Astrocyte (in vitro differentiated cells and primary cell): ENCODE measurements around the gene MSN. TPM values are rescaled to one million over a fixed set of nuclear protein-coding genes. Genes with fewer than 3 reads are reported as not detected.

Experiments used
- DNase-seq: peaks from one replicate; pipeline ENCODE4 v3.0.0-alpha.2; 2010; ENCODE audit warnings: low read depth
- FAIRE-seq: peaks from 2 replicates; lab custom pipeline; 2011; peaks lifted over from hg19 to GRCh38; lab: Jason Lieb, UNC
- H2AFZ ChIP-seq: 2 replicates; pipeline ENCODE4 v1.6.0; 2012; ENCODE audit warnings: low read depth, low read length, inconsistent platforms
- H3K27ac ChIP-seq: 2 replicates; pipeline ENCODE4 v1.5.1; 2011; ENCODE audit warnings: low read depth, low read length, inconsistent platforms
- H3K27me3 ChIP-seq: 2 replicates; pipeline ENCODE4 v1.6.0; 2011; ENCODE audit warnings: low read length, inconsistent platforms; ENCODE audit not compliant: insufficient read depth
- H3K36me3 ChIP-seq: 2 replicates; pipeline ENCODE4 v1.5.1; 2011; ENCODE audit warnings: low read length, inconsistent platforms; ENCODE audit not compliant: insufficient read depth
- H3K4me1 ChIP-seq: 2 replicates; pipeline ENCODE4 v1.5.1; 2011; ENCODE audit warnings: low read length, inconsistent platforms; ENCODE audit not compliant: insufficient read depth
- H3K4me2 ChIP-seq: 2 replicates; pipeline ENCODE4 v1.6.0; 2012; ENCODE audit warnings: low read length, inconsistent platforms
- H3K4me3 ChIP-seq: 2 replicates; pipeline ENCODE4 v1.5.1; 2011; ENCODE audit warnings: low read depth, mild to moderate bottlenecking, low read length, inconsistent platforms; ENCODE audit not compliant: insufficient read depth
- H3K79me2 ChIP-seq: 2 replicates; pipeline ENCODE4 v1.6.0; 2012; ENCODE audit warnings: mild to moderate bottlenecking, low read length, inconsistent platforms; ENCODE audit not compliant: insufficient read depth
- H3K9ac ChIP-seq: 2 replicates; pipeline ENCODE4 v1.6.0; 2012; ENCODE audit warnings: mild to moderate bottlenecking, low read length, inconsistent platforms
- H3K9me3 ChIP-seq: 2 replicates; pipeline ENCODE4 v1.5.1; 2012; ENCODE audit warnings: low read depth, mild to moderate bottlenecking, low read length, inconsistent platforms; ENCODE audit not compliant: insufficient read depth
- H4K20me1 ChIP-seq: 2 replicates; pipeline ENCODE4 v1.6.0; 2012; ENCODE audit warnings: low read length, inconsistent platforms; ENCODE audit not compliant: insufficient read depth
- H3K27ac Mint-ChIP-seq: one replicate; pipeline ENCODE4 v1.8.0; 2021; ENCODE audit warnings: mild to moderate bottlenecking, mixed read lengths; ENCODE audit not compliant: unreplicated experiment
- H3K27me3 Mint-ChIP-seq: one replicate; pipeline ENCODE4 v1.8.0; 2021; ENCODE audit warnings: low read depth, mixed read lengths; ENCODE audit not compliant: unreplicated experiment
- H3K36me3 Mint-ChIP-seq: one replicate; pipeline ENCODE4 v1.8.0; 2021; ENCODE audit warnings: low read depth, mixed read lengths; ENCODE audit not compliant: unreplicated experiment
- H3K4me1 Mint-ChIP-seq: one replicate; pipeline ENCODE4 v1.8.0; 2021; ENCODE audit warnings: low read depth, mixed read lengths; ENCODE audit not compliant: unreplicated experiment
- H3K4me3 Mint-ChIP-seq: one replicate; pipeline ENCODE4 v1.8.0; 2021; ENCODE audit warnings: mild to moderate bottlenecking, moderate library complexity, mixed read lengths; ENCODE audit not compliant: unreplicated experiment
- H3K9me3 Mint-ChIP-seq: one replicate; pipeline ENCODE4 v1.8.0; 2021; ENCODE audit warnings: mild to moderate bottlenecking, mixed read lengths; ENCODE audit not compliant: unreplicated experiment
- EZH2 ChIP-seq: IDR thresholded peaks from 2 replicates; pipeline ENCODE4 v1.6.1; 2012; ENCODE audit warnings: mild to moderate bottlenecking, low read length, inconsistent platforms; ENCODE audit not compliant: insufficient read depth
- total RNA-seq: library from RNA; stranded (reverse); gene quantifications from 2 replicates; pipeline ENCODE4 v1.2.1, GENCODE V29; 2021
- TF ChIP-seq, protein P1 (sequence below): IDR thresholded peaks from 2 replicates; pipeline ENCODE4 v1.5.1; 2011; ENCODE audit warnings: low read depth, mild to moderate bottlenecking, inconsistent platforms, low read length, moderate library complexity; ENCODE audit not compliant: insufficient read depth

MSN gene
- total RNA-seq, 1 donor from 2014 or later, result 369 TPM

DNA sequence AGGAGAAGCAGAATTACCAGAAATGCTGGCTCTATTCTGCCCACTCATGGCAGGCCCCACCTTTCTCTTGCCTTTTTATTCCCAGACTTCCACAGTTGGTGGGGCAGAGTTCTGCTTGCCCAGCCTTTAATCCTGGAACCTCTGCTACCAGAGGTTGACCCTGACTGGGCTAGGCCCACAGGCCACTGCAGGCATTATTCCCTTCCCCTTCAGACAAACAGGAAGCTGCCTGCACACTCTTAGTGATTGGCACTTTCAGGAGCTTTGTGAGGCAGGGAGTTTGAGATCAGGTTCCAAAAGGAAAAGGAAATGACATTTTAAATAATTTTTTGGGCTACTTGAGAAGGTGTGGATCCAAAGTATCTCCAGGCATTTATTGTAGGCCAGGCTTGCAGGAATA lies 18.8 kb downstream of the MSN start:
- no peaks in the 10 kb centered on the region for H3K27me3 Mint-ChIP-seq
- H3K4me2 ChIP-seq, result no peak overlapping the region
- no peaks in the 10 kb centered on the region for H3K9me3 ChIP-seq
- no peak overlapping the region for H3K4me3 ChIP-seq
- H2AFZ ChIP-seq, result no peak overlapping the region
- H3K36me3 ChIP-seq, result peaks cover 6% of the 10 kb centered on the region
- peaks cover 2% of the 10 kb centered on the region for H3K36me3 Mint-ChIP-seq
- no peak for DNase-seq
- H3K4me3 Mint-ChIP-seq, result no peak overlapping the region
- no peak overlapping the region for H3K27ac ChIP-seq
- H3K9ac ChIP-seq, result no peak overlapping the region
- peaks cover 40% of the 10 kb centered on the region for H3K4me1 Mint-ChIP-seq
- TF ChIP-seq, protein P1, sequence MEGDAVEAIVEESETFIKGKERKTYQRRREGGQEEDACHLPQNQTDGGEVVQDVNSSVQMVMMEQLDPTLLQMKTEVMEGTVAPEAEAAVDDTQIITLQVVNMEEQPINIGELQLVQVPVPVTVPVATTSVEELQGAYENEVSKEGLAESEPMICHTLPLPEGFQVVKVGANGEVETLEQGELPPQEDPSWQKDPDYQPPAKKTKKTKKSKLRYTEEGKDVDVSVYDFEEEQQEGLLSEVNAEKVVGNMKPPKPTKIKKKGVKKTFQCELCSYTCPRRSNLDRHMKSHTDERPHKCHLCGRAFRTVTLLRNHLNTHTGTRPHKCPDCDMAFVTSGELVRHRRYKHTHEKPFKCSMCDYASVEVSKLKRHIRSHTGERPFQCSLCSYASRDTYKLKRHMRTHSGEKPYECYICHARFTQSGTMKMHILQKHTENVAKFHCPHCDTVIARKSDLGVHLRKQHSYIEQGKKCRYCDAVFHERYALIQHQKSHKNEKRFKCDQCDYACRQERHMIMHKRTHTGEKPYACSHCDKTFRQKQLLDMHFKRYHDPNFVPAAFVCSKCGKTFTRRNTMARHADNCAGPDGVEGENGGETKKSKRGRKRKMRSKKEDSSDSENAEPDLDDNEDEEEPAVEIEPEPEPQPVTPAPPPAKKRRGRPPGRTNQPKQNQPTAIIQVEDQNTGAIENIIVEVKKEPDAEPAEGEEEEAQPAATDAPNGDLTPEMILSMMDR, result no peak
- TF ChIP-seq EZH2, result no peak
- H3K4me1 ChIP-seq, result peaks cover 44% of the 10 kb centered on the region
- peaks cover 84% of the 10 kb centered on the region for H4K20me1 ChIP-seq
- H3K27ac Mint-ChIP-seq, result no peak overlapping the region
- H3K27me3 ChIP-seq, result no peaks in the 10 kb centered on the region
- H3K9me3 Mint-ChIP-seq, result no peaks in the 10 kb centered on the region
- H3K79me2 ChIP-seq, result peaks cover 100% of the 10 kb centered on the region
- no peak for FAIRE-seq

DNA sequence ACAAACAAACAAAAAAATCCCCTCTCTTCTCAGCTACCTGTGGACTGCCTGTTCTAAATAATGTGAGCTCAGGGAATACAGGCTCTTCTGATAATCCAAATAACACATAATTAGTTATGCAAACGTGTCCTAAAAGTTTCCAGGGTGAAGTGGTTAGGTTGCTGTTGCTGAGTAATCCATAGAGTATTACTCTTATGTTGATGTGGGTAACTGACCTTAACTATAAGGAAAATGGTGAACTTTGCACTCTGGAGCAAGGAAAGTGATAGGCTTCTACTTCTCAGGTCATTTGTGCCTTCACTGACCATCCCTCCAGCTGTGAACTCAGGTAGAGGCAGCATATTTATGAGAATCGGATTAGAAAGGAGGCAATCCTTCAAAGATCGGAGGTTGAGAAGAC lies 19.9 kb downstream of the MSN start:
- Histone ChIP-seq H3K9ac (no peak overlapping the region), H3K4me1 (peaks cover 44% of the 10 kb centered on the region), H3K4me2 (peak overlapping the region; percentile 12), H3K27ac (no peak overlapping the region), H3K36me3 (peaks cover 6% of the 10 kb centered on the region), H4K20me1 (peaks cover 82% of the 10 kb centered on the region), H3K9me3 (no peaks in the 10 kb centered on the region), H3K27me3 (no peaks in the 10 kb centered on the region), H3K79me2 (peaks cover 100% of the 10 kb centered on the region), H3K4me3 (no peak overlapping the region), H2AFZ (no peak overlapping the region)
- H3K4me1 Mint-ChIP-seq, result peaks cover 45% of the 10 kb centered on the region
- TF ChIP-seq, protein P1, result no peak
- no peak for TF ChIP-seq EZH2
- no peak overlapping the region for H3K4me3 Mint-ChIP-seq
- no peaks in the 10 kb centered on the region for H3K27me3 Mint-ChIP-seq
- no peak overlapping the region for H3K27ac Mint-ChIP-seq
- FAIRE-seq (peak; percentile 62), DNase-seq (no peak)
- H3K36me3 Mint-ChIP-seq, result peaks cover 2% of the 10 kb centered on the region
- no peaks in the 10 kb centered on the region for H3K9me3 Mint-ChIP-seq

DNA sequence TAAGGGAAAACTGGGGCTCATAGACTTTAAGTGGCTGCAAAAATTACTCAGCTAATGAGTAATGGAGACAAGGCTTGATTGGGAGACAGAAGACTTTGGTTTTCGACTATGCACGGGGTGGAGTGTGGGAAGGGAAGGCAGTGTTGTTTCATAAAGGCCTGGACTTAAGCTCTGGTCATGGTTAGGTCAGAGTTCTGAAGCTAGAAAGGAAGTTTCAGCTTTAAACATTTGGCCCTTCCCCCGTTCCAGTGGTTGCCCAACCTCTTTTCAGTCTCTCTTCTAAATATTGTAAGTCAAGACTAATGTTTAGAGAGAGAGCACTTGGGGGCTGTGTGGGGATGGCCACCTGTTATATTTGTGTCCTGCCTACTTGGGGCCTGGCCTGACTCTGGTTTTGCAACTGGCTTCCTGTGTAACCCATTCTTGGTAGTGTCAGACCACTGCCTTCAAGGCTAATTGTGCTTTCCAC lies 21.0 kb downstream of the MSN start:
- H3K79me2 ChIP-seq, result peaks cover 100% of the 10 kb centered on the region
- Mint-ChIP-seq H3K36me3 (peaks cover 2% of the 10 kb centered on the region), H3K27me3 (no peaks in the 10 kb centered on the region), H3K9me3 (no peaks in the 10 kb centered on the region), H3K27ac (peak overlapping the region; percentile 67), H3K4me3 (no peak overlapping the region), H3K4me1 (peaks cover 45% of the 10 kb centered on the region)
- FAIRE-seq, result no peak
- H3K4me2 ChIP-seq, result peak overlapping the region; percentile 61
- H3K36me3 ChIP-seq, result peaks cover 3% of the 10 kb centered on the region
- no peaks in the 10 kb centered on the region for H3K9me3 ChIP-seq
- H3K4me1 ChIP-seq, result peaks cover 44% of the 10 kb centered on the region
- H3K4me3 ChIP-seq, result no peak overlapping the region
- peak overlapping the region; percentile 78 for H3K27ac ChIP-seq
- no peaks in the 10 kb centered on the region for H3K27me3 ChIP-seq
- H3K9ac ChIP-seq, result no peak overlapping the region
- H2AFZ ChIP-seq, result no peak overlapping the region
- peak; percentile 67 for DNase-seq
- peaks cover 78% of the 10 kb centered on the region for H4K20me1 ChIP-seq
- TF ChIP-seq, protein P1, result no peak
- no peak for TF ChIP-seq EZH2
